ENCODE data around the gene TIGD7.

TIGD7 gene

GRCh38 chr16:3281222-3281820 is 23.9 kb downstream of the TIGD7 start:
- TF ChIP-seq CTCF (IDR thresholded peaks at IDR 0.05) = no peak

GRCh38 chr16:3276679-3277078 is 28.6 kb downstream of the TIGD7 start:
- no peak for TF ChIP-seq CTCF (IDR thresholded peaks at IDR 0.05)

GRCh38 chr16:3274947-3275346 is 30.3 kb downstream of the TIGD7 start:
- no peak for TF ChIP-seq CTCF (IDR thresholded peaks at IDR 0.05)

GRCh38 chr16:3274490-3274889 is 30.7 kb downstream of the TIGD7 start:
- TF ChIP-seq CTCF (IDR thresholded peaks at IDR 0.05) = no peak

- no peak for TF ChIP-seq CTCF (IDR thresholded peaks at IDR 0.05)
These were observed 36.9 kb downstream of the TIGD7 start for GRCh38 chr16:3268294-3268693.

DNA sequence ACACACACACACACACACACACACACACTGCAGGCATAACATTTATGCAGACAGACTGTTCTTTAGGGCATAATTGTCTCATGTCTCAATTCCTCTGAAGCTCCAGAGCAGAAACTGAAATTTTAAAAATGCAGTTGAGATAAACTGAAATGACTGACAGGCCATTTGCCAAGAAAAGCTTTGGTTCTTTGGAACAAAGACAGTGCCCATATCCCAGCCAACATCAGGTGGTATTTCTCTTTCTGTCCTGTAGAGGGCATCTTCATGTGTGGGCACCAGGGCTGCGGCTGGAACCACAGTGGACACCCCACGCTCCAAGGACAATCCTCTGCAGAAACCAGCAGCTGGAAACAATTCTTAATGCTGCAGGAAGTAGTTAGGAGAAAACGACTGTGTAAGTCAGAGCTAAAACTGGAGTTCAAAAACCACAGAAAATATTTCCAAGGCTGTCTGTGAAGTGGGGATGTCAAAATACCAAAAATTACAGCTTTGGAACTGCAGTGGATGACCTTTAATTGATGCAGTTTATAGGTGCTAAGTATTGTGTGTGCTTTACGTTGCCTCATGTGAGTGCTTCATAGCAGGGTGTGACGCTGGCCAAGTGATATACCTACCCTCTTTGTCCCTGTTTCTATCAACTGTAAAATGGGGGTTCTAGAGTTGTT is 38.2 kb downstream of the TIGD7 start:
- peak; percentile 58 for TF ChIP-seq CTCF (IDR thresholded peaks at IDR 0.05)

DNA sequence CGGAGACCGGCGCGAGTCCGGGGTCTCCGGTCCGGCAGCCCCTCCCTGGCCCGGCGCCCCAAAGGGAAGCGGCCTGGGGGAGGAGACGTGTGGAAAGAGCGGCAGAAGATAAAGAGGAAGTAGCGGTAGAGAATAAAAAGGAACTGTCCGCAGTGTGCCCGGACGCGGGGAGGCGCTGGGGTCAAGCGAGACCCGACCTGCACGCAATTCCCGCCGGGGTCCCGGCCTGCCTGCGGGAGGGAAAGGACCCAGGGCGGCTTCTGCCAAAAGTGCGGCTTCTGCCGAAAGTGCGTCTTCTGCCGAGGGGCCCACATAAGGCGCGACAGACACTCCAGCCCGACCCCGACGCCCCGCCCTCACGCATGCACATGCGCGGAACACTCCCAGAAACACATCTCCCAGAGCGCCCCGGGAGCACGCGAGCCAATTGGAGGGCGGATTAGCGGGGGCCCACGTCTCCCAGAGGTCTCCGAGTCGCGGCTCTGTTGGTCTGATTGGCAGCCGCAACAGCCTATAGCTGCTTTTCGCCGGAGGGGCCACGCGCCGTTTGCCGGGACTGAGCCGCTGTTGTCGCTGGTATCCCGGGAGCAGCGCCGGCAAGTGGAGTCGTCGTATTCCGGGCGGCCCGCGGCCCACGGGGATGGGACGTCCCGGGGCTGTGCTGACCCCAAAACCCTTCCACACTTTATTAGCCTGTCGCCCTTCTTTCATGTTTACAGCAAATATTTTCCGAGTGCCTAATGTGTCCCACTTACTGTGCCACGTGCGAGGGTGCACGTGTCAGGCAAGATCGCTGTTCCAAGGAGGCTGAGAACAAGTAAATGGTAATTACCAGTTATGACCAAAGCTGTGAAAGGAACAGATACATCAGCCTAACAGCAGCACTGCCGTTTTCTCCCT is 40.8 kb downstream of the TIGD7 start:
- peak; percentile 33; the same call in 1 of the 2 replicates for TF ChIP-seq CTCF (IDR thresholded peaks at IDR 0.05)

Data from LNCAP (cell line).